Subcutaneous abdominal adipose tissue (tissue), 5 donors: ENCODE results near the gene SBK1.

ENCODE experiments used
- H3K27ac ChIP-seq: one replicate; pipeline ENCODE4 v1.7.0; 2013; ENCODE audit warnings: low read depth, mild to moderate bottlenecking, inconsistent platforms, low read length, moderate library complexity
- H3K27me3 ChIP-seq, 5 donors: one replicate each; pipeline ENCODE4 v1.7.0; 2013; ENCODE audit warnings: low read length in 5 of 5, inconsistent platforms in 1 of 5; ENCODE audit not compliant: control insufficient read depth in 5 of 5, insufficient read depth in 4 of 5
- H3K36me3 ChIP-seq, 5 donors: one replicate each; pipeline ENCODE4 v1.7.0; 2013; ENCODE audit warnings: low read length in 5 of 5; ENCODE audit not compliant: control insufficient read depth in 5 of 5, insufficient read depth in 5 of 5
- H3K4me1 ChIP-seq, 5 donors: one replicate each; pipeline ENCODE4 v1.7.0; 2013; ENCODE audit warnings: low read length in 5 of 5, mild to moderate bottlenecking in 3 of 5, moderate library complexity in 1 of 5; ENCODE audit not compliant: control insufficient read depth in 5 of 5, insufficient read depth in 5 of 5
- H3K4me3 ChIP-seq, 5 donors: one replicate each; pipeline ENCODE4 v1.7.0; 2013; ENCODE audit warnings: low read length in 5 of 5, low read depth in 1 of 5
- H3K9ac ChIP-seq, 5 donors: one replicate each; pipeline ENCODE4 v1.7.0; 2013; ENCODE audit warnings: low read length in 5 of 5, mild to moderate bottlenecking in 4 of 5, moderate library complexity in 3 of 5
- H3K9me3 ChIP-seq, 5 donors: one replicate each; pipeline ENCODE4 v1.7.0; 2013; ENCODE audit warnings: low read length in 5 of 5; ENCODE audit not compliant: control insufficient read depth in 5 of 5
- donor health status: healthy.
- donor health status: healthy.
- donor health status: healthy.
- donor health status: healthy.
- donor health status: healthy.

The SBK1 gene

GRCh38 chr16:28279006-28279405 is 13.3 kb upstream of the SBK1 start:
- Histone ChIP-seq H3K4me1 (peaks cover 0 to 8% (median 8%) of the 10 kb centered on the region in 5 donors), H3K36me3 (no peaks in the 10 kb centered on the region), H3K4me3 (no peak overlapping the region), H3K27ac (no peak overlapping the region), H3K27me3 (peaks cover 4 to 43% (median 30%) of the 10 kb centered on the region in 5 donors), H3K9me3 (no peaks in the 10 kb centered on the region), H3K9ac (no peak overlapping the region)

DNA sequence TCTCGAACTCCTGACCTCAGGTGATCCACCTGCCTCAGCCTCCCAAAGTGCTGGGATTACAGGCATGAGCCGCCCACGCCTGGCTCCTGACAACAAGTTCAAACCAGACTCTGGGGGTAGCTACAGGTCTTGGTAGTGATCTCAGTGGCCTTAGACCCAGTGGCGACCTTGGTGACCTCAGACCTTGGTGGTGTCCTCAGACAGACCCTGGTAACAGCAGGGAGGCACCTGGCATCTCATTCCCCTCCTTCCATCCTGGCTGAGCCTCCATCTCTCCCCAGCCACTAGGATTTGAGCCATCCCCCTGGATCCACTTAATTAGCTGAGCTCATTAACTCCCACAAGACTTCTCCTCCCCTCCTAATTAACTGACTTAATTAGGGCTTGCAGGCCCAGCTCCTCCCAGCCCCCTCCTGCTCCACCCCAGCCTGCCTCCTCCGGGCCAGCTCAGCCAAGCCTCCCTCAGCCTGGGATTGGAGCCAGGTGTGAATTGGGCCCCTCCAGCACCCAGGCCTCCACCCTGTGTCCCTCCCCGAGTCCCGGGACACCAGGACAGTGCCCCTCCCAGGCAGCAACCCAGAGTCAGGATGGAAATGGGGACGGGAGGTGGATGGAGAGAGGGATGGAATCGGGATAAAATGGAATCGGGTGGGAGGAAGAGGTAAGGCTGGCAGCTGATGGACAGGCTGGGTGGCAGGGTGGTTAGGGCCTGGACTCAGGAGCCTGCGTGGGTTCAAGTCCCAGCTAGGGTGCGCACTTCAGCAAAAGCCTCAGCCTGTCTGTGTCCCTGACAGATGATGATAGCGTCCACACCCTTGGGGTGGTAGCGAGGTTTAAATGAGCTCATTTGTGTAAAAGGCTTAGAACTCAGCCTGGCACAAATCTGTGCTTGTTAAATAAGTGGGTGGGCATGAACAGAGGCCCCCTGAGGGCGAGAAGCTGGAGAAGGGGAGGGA is 11.2 kb upstream of the SBK1 start:
- Histone ChIP-seq H3K36me3 (no peaks in the 10 kb centered on the region), H3K9me3 (no peaks in the 10 kb centered on the region), H3K4me3 (no peak overlapping the region), H3K9ac (no peak overlapping the region), H3K27me3 (peaks cover 4 to 33% (median 27%) of the 10 kb centered on the region in 5 donors), H3K4me1 (peaks cover 0 to 8% (median 8%) of the 10 kb centered on the region in 5 donors), H3K27ac (no peak overlapping the region)

- H3K4me3 ChIP-seq: no peak overlapping the region
- H3K27ac ChIP-seq: no peak overlapping the region
- H3K36me3 ChIP-seq: no peaks in the 10 kb centered on the region
- H3K9ac ChIP-seq: no peak overlapping the region
- H3K4me1 ChIP-seq: peaks cover 0 to 8% (median 8%) of the 10 kb centered on the region in 5 donors
- H3K9me3 ChIP-seq: no peaks in the 10 kb centered on the region
- H3K27me3 ChIP-seq: peaks cover 4 to 32% (median 24%) of the 10 kb centered on the region in 5 donors
Measured at GRCh38 chr16:28282045-28282444, 10.3 kb upstream of the SBK1 start.

DNA sequence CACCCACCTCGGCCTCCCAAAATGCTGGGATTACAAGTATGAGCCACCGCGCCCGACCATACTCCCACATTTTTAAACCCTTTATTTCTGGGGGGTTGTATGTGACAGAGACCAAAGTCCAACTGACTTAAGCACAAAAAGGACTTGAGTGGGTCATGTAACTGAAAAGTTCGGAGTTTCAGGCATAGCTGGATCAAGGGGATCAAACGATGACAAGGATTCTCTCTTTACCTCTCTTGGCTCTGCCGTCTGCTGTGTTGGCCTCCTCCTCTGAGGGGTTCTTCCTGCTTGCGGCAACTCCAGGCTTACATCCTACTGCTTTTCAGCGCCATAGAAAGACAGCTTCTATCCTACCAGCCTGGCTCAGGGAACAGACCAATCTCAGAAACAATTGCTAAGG is 9.2 kb upstream of the SBK1 start:
- peaks cover 4 to 25% (median 22%) of the 10 kb centered on the region in 5 donors for H3K27me3 ChIP-seq
- no peak overlapping the region for H3K9ac ChIP-seq
- H3K36me3 ChIP-seq: no peaks in the 10 kb centered on the region
- no peaks in the 10 kb centered on the region for H3K4me1 ChIP-seq
- no peak overlapping the region for H3K27ac ChIP-seq
- no peaks in the 10 kb centered on the region for H3K9me3 ChIP-seq
- H3K4me3 ChIP-seq: no peak overlapping the region

- Histone ChIP-seq H3K27ac (no peak overlapping the region), H3K27me3 (peaks cover 7 to 30% (median 25%) of the 10 kb centered on the region in 5 donors)
Measured at GRCh38 chr16:28283798-28284577, 8.3 kb upstream of the SBK1 start.

DNA sequence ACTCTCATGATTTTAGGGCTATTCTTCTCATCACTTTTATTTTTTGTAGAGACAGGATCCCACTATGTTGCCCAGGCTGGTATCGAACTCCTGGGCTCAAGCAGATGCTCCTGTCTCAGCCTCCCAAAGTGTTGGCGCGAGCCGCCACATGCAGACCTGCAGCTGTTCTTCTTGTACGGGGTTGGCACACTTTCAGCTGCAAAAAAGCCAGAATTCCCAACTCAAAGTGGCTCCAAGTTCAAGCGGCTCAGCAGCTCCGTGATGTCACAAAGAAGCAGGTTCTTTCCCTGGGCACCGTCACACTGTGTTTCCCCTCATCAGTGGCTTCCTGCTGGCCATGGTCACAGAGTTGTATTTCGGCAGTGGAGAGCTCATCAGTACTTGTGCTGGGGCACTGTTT is 6.7 kb upstream of the SBK1 start:
- Histone ChIP-seq H3K27ac (no peak overlapping the region), H3K4me1 (peaks cover 0 to 4% (median 0%) of the 10 kb centered on the region in 5 donors), H3K36me3 (no peaks in the 10 kb centered on the region), H3K4me3 (no peak overlapping the region), H3K27me3 (peaks cover 7 to 30% (median 25%) of the 10 kb centered on the region in 5 donors), H3K9ac (no peak overlapping the region), H3K9me3 (no peaks in the 10 kb centered on the region)

More at GRCh38 chr16:28283798-28284577, 8.3 kb upstream of the SBK1 start:
- Histone ChIP-seq H3K4me3 (no peak overlapping the region), H3K9ac (no peak overlapping the region), H3K9me3 (no peaks in the 10 kb centered on the region), H3K36me3 (no peaks in the 10 kb centered on the region), H3K4me1 (peaks cover 0 to 4% (median 0%) of the 10 kb centered on the region in 5 donors)

GRCh38 chr16:28288114-28288513 is 4.2 kb upstream of the SBK1 start:
- H3K27ac ChIP-seq: no peak overlapping the region
- H3K27me3 ChIP-seq: peaks cover 3 to 20% (median 17%) of the 10 kb centered on the region in 5 donors
- peaks cover 2 to 16% (median 11%) of the 10 kb centered on the region in 5 donors for H3K4me1 ChIP-seq
- H3K9ac ChIP-seq: no peak overlapping the region
- H3K9me3 ChIP-seq: no peaks in the 10 kb centered on the region
- no peak overlapping the region for H3K4me3 ChIP-seq
- no peaks in the 10 kb centered on the region for H3K36me3 ChIP-seq

DNA sequence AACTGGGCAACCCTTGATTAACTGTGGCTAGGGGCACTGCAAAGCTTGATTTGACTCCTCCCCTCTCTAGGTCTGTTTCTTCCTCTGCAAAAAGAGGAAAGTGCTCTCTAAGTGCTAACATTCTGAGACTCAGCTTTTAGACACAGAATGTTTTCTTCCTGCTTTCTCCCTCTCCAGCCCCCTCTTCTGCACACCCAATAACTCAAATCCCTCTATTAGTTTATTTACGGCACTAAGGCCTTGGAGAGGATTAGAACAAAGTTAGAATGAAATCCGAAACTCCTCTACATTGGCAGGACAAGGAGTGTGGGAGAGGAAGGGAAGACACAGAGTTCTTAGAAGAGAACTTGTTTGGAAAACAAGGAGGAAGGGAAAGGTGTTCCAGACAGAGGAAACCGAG is 3.3 kb upstream of the SBK1 start:
- no peak overlapping the region for H3K4me3 ChIP-seq
- H3K27ac ChIP-seq: no peak overlapping the region
- H3K9me3 ChIP-seq: no peaks in the 10 kb centered on the region
- peaks cover 3 to 24% (median 23%) of the 10 kb centered on the region in 5 donors for H3K27me3 ChIP-seq
- H3K9ac ChIP-seq: no peak overlapping the region
- H3K4me1 ChIP-seq: peaks cover 2 to 18% (median 12%) of the 10 kb centered on the region in 5 donors
- no peaks in the 10 kb centered on the region for H3K36me3 ChIP-seq

DNA sequence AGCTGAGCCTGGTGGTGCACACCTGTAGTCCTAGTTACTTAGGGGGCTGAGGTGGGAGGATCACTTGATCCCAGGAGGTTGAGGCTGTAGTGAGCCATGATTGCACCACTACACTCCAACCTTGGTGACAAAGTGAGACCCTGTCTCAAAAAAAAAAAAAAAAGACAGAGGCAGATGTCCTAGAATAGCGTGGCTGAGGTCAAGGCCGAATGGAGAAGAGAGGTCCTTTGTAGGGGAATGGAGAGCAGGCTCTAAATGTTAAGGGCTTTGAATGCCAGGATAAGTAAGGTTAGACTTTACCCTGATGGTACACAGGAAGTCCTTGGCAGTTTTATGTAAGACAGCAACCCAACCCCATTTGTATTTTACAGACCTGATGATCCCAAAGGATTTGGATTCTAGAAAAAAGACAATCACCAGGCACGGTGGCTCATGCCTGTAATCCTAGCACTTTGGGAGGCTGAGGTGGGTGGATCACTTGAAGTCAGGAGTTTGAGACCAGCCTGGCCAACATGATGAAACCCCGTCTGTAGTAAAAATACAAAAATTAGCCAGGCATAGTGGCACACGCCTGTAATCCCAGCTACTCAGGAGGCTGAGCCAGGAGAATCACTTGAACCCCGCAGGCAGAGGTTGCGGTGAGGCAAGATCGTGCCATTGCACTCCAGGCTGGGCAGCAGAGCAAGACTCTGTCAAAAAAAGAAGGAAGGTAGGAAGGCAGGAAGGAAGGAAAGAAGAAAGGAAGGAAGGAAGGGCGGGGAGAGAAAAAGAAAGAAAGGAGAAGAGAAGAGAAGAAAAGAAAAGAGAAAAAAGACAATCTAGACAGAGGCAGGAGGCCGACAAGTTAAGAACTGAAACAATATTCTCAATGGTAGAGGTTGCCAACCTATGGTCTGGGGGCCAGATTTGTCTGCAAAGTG is 2.1 kb upstream of the SBK1 start:
- H3K36me3 ChIP-seq: no peaks in the 10 kb centered on the region
- peaks cover 2 to 18% (median 12%) of the 10 kb centered on the region in 5 donors for H3K4me1 ChIP-seq
- peaks cover 3 to 32% (median 27%) of the 10 kb centered on the region in 5 donors for H3K27me3 ChIP-seq
- H3K27ac ChIP-seq: no peak overlapping the region
- no peaks in the 10 kb centered on the region for H3K9me3 ChIP-seq
- H3K9ac ChIP-seq: no peak overlapping the region
- H3K4me3 ChIP-seq: no peak overlapping the region
